Stimulated activated CD4-positive, alpha-beta T cell treated with anti-CD3 and anti-CD28 coated beads, Interleukin-12 subunit alpha, Interleukin-12 subunit beta, amount 100 ng/mL, for 4 hours (primary cell): ENCODE data around the gene DPF1.
A peak's percentile ranks its signal among the peaks of the same experiment; 100 is the strongest.
"Not testable (repeated sequence)": the region's sequence is repeated elsewhere in the genome, so short reads cannot be mapped to it uniquely, and the experiment has no call there.

Experiments
- DNase-seq: peaks from one replicate; pipeline ENCODE4 v3.0.0-alpha.2; 2020

The DPF1 gene

GRCh38 chr19:38224014-38224862 lies at the start of gene DPF1:
TSS of gene DPF1 (minus strand) at chr19:38224222. CDS start at chr19:38224142, 80 bp downstream.
- peak; percentile 55 for DNase-seq

- no peak for DNase-seq
Measured at GRCh38 chr19:38273499-38273898, 49.5 kb upstream of the DPF1 start.

GRCh38 chr19:38270587-38271167 lies 46.7 kb upstream of the DPF1 start:
- no peak for DNase-seq

- DNase-seq: no peak
Measured at GRCh38 chr19:38268539-38268938, 44.5 kb upstream of the DPF1 start.

GRCh38 chr19:38267761-38268483 lies 43.9 kb upstream of the DPF1 start:
- no peak for DNase-seq

- no peak for DNase-seq
Measured at GRCh38 chr19:38266981-38267597, 43.1 kb upstream of the DPF1 start.

- DNase-seq: no peak
Measured at GRCh38 chr19:38265921-38266429, 42.0 kb upstream of the DPF1 start.

- no peak for DNase-seq
Measured at GRCh38 chr19:38265213-38265861, 41.3 kb upstream of the DPF1 start.

GRCh38 chr19:38264486-38265212 lies 40.6 kb upstream of the DPF1 start, which contains the start of gene SPINT2:
TSS of gene SPINT2 (plus strand) at chr19:38264573. CDS start at chr19:38264893, 320 bp downstream.
- DNase-seq: no peak

GRCh38 chr19:38263689-38264485 lies 39.9 kb upstream of the DPF1 start:
- peak; percentile 70 for DNase-seq

GRCh38 chr19:38262585-38263268 lies 38.7 kb upstream of the DPF1 start:
- DNase-seq: no peak

GRCh38 chr19:38261942-38262341 lies 37.9 kb upstream of the DPF1 start:
- not testable (repeated sequence) for DNase-seq

- DNase-seq: no peak
Measured at GRCh38 chr19:38255383-38256014, 31.5 kb upstream of the DPF1 start.

GRCh38 chr19:38253788-38254187 lies 29.8 kb upstream of the DPF1 start:
- no peak for DNase-seq

- no peak for DNase-seq
Measured at GRCh38 chr19:38252941-38253691, 29.1 kb upstream of the DPF1 start.

GRCh38 chr19:38252385-38252784 lies 28.4 kb upstream of the DPF1 start:
- no peak for DNase-seq

GRCh38 chr19:38251564-38252051 lies 27.6 kb upstream of the DPF1 start:
- no peak for DNase-seq

GRCh38 chr19:38250821-38251563 lies 27.0 kb upstream of the DPF1 start:
- no peak for DNase-seq
